GM19351 (cell line): ENCODE data around the gene RHOC.
"Not testable (repeated sequence)": the region's sequence is repeated elsewhere in the genome, so short reads cannot be mapped to it uniquely, and the experiment has no call there.

ENCODE experiments used
- ATAC-seq: cut with Tn5 transposase; IDR thresholded peaks from one replicate; pipeline ENCODE4 v1.9.1; 2021; ENCODE audit warnings: mild to moderate bottlenecking, moderate library complexity; ENCODE audit not compliant: unreplicated experiment

RHOC gene

DNA sequence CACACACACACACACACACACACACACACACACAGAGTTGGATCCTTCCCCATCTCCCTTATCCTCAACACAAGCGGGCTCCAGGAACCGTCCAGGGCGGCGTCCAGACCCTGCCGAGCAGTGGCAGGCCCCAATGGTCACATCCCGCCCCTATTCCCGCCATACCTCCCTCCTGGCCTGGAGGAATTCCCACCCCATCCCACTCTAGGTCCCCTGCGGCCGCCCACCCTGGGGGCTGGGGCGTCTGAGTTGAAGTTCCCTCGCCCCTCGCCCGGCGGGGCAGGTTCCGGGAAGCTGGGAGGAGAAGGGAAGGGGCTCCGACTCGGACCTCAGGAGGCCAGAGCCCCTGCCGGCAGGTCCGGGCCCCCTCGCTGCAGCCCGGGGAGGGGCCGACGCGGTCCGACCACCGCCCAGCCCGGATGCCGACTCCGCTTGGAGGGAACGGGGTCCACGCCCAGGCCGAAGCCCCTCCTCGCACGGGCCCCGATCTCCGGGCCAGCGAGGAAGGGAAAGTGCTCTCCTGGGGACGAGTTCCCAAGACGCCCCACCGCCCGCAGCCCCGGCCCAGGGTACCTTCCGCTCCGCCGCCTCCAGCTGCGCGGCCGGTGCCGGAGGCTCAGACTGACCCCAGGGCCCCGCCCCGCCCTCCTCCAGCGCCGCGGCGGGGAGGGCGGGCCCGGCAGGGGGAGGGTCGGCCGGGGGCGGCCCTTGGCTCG, at the start of gene RHOC:
Gene RHOC (minus strand): TSS at position 623 of the 716 bp plus-strand sequence. CDS start 3,328 bp downstream, outside the sequence.
- peak; percentile 62 for ATAC-seq

DNA sequence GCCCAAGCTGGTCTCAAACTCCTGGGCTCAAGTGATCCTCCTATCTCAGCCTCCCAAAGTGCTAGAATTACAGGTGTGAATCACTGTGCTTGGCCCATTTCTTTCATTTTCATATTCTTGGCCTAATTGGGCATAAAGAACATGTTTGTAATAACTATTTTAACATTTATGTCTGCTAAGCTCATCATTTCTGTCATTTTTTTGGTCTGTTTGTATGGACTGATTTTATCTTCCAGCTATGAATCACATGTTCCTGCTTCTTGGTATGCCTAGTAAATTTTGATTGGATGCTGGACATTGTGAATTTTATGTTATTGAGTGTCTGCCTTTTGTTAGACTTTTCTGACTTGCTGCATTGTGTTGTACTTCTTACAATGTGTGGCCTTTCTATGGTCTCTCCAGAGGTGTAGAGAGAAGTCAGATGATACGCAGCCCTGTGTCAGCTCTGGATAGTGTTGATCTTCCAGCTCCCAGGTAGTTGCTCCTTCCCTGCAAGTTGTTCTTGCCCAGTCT, 47.2 kb upstream of the RHOC start:
- ATAC-seq, result no peak

DNA sequence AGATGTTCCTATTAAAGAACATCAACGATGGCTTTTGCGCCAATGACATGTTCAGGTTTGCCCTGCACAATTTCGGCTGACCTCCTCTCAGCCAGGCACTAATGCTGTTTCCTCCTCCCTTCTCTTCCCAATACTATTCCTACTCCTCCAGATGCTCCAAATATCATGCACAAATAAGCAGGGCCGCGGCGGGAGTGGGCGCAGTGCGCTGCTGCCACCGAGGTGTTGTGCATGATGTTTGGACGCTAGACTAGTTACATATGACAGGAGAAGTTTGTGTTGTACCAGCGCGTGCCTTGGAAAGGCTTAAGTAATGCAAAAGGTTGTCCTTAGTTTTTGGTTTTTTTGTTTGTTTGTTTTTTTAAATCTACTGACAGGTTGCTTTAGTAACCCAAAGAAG, 41.5 kb upstream of the RHOC start:
- no peak for ATAC-seq

DNA sequence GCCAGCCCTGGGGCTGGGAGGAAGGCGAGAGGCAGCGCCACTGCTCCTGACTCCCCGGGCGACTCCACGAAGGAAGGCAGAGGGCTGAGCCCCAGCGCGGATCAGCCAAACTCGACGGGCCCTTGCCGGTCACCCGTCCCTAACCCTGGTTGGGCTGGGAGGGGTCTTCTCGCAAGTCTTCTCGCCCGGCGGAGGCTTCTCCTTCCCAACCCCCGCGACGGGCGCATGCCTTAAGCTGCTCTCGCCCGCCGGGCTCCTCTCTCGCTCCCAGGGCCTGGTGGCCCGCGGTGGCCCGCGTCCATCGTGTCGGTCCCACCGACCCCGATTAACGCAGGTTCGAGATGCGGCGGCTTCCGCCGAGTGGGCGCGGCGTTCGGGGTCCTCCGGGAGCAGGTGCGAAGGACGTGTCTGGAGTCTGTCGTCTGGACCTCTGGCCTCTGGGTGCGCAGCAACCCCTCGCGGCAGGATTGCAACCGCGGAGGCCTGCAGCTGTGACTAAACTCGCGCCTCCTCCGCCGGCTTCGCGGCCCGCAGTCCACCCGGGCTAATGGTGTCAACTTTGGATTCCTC, 37.2 kb upstream of the RHOC start:
- no peak for ATAC-seq

DNA sequence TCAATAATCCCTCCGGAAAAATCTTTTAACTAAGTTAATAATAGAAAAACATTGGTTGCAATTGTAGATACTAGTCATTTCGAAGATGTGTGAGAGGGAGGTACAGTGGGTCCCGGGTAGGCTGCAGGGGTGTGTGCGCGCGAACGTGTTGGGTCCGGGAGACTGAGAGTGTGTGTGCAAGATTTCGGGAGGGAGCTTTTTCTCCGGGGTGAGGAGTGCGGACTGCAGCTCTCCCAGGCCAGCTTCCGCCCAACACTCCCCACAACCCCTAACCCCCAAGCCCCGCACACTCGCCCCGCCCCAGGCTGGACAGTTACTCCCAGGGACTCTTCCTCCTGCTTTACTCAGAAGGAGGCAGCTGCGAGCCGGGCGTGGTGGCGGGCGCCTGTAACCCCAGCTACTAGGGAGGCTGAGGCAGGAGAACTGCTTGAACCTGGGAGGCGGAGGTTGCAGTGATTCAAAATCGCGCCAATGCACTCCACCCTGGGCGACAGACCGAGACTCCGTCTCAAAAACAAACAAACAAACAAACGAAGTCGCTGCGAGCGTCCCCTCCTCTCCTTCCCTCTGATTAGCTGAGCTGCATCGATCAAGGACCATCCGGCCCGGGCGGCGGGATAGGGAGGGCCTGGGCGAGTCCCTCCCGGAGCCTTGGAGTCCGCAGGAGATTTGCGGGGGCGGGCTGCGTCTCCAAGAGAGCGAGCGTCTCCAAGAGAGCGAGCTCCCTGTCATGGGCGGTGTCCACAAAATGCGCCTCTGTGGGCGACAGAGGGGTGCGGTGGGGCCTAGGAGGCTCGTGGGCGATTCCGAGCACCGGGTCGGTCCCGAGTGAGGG, 36.5 kb upstream of the RHOC start:
- ATAC-seq, result no peak

DNA sequence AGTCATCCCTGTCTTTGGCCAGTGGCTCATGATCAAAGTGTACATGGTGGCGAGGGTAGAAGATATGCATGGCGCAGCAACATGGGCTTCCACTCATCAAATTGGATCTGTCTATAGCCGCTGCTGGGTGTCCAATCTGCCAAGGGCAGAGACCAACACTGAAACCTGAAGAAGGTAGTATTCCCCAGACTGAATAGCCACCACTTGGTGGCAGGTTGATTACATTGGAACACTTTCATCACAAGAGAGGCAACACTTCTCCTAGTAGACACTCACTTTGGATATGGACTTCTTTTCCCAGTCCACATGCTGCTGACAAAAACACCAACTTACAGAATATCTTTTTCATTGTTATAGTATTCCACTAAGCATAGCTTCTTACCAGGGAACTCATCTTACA, 30.6 kb upstream of the RHOC start:
- ATAC-seq, result no peak

DNA sequence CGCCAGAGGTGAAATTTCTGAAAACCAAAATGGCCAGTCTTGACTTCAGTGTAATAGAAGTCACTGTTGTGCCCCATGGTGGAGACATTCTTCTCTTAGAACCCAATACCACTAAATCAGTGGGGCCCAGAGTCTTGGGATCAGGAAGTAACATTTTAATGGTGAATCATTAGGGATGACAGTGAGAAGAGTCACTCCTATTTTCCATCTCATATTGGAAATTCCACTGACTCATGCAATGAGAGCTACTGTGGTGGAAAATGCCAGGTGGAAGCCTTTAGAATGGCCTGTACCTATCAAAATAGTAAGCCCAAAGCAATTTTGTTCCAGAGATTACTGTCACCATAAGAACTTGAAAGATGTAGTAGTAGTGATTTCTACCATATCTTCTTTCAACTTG, 28.8 kb upstream of the RHOC start:
- ATAC-seq, result no peak

DNA sequence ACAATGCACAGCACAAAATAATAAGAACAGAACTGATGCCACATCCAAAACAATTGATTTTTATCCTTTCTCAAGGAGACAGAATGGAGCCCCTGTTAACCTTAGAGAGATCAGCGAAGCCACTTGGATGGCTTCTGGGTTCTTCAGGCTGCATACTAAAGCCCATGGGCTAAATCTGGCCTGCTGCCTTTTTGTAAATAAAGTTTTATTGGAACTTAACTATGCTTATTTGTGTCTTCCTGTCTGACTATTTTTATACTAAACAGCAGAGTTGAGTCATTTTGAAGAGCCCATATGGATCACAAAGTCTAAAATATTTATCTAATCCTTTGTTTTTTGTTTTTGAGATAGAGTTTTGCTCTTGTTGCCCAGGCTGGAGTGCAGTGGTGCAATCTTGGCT, 24.5 kb upstream of the RHOC start:
- no peak for ATAC-seq

DNA sequence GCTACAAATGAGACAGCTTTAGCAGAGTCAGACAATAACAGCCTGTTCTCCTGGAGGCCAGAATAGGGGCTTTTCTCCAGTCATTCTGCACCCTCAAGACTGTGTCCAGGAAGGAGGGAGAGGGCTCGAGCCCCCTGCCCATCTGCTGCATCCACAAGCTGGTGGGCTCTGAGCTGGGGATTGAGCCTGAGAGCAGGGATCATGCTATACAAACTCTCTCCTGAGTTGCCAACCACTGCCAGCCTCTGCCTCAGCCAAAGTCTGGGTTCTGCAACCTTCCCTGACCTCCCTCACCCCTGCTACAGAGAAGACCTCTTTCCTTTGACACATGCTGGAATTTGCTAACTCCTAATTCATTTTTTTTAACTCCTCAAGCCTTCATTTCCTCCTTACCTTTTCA, 23.0 kb upstream of the RHOC start:
- no peak for ATAC-seq

DNA sequence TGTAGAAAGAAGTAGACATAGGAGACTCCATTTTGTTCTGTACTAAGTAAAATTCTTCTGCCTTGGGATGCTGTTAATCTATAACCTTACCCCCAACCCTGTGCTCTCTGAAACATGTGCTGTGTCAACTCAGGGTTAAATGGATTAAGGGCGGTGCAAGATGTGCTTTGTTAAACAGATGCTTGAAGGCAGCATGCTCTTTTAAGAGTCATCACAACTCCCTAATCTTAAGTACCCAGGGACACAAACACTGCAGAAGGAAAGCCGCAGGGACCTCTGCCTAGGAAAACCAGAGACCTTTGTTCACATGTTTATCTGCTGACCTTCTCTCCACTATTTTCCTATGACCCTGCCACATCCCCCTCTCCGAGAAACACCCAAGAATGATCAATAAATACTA, 22.1 kb upstream of the RHOC start:
- not testable (repeated sequence) for ATAC-seq

DNA sequence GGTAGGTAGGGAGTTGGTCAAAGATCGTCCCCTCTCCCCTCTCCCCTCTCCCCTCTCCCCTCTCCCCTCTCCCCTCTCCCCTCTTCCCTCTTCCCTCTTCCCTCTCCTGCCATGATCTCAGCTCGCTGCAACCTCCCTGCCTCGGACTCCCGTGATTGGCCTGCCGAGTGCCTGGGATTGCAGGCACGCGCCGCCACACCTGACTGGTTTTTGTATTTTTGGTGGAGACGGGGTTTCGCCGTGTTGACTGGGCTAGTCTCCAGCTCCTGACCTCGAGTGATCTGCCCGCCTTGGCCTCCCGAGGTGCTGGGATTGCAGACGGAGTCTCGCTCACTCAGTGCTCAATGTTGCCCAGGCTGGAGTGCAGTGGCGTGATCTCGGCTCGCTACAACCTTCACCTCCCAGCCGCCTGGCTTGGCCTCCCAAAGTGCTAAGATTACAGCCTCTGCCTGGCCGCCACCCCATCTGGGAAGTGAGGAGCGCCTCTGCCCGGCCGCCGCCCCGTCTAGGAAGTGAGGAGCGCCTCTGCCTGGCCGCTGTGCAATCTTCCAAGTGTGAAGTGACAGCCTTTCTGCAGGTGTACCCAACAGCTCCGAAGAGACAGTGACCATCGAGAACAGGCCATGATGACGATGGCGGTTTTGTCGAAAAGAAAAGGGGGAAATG, 21.5 kb upstream of the RHOC start:
- not testable (repeated sequence) for ATAC-seq

DNA sequence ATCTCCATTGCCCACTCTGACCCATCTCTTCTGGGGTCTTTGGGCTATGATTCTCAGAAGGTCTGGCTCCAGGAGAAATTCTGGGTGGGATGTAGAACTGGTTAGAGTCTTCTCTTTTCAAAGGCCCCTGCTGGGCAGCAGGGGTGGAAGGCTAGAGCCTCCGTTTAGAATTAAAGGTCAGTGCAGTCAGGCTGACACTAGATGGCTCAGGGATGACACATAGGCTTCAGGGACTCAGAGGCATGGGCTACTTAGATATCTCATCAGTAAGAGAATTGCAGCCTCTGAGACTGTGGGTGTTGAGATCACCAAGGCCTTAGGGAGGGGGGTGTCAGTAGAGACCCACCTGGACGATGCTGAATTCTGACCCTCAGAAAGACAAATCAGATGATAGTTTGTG, 20.8 kb upstream of the RHOC start:
- no peak for ATAC-seq

DNA sequence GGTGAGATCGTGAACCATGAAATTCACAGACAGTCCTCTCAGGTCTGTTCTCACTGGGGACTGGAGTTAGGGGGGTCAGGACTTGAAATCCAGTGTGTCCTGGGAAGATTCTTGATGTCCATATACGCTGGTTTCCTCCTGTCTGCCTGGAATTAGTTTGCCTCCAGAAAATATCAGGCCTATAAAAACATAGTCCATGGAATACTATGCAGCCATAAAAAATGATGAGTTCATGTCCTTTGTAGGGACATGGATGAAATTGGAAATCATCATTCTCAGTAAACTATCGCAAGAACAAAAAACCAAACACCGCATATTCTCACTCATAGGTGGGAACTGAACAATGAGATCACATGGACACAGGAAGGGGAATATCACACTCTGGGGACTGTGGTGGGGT, 17.3 kb upstream of the RHOC start:
- ATAC-seq, result not testable (repeated sequence)

DNA sequence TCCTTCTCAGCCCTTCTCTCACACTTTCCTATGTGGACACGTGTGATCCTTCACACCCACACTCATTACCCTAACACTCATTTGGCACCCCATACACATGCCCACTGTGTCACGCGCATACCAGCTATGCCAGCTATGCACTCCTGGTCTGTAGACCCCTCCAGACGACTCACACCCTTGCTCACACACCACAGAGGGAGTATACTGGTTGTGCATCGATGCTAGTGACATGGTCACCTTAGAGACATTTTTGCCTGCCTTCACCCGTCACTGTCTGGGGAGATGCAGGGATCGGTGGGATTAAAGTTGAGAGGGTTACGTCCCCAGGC, 16.5 kb upstream of the RHOC start:
- no peak for ATAC-seq

DNA sequence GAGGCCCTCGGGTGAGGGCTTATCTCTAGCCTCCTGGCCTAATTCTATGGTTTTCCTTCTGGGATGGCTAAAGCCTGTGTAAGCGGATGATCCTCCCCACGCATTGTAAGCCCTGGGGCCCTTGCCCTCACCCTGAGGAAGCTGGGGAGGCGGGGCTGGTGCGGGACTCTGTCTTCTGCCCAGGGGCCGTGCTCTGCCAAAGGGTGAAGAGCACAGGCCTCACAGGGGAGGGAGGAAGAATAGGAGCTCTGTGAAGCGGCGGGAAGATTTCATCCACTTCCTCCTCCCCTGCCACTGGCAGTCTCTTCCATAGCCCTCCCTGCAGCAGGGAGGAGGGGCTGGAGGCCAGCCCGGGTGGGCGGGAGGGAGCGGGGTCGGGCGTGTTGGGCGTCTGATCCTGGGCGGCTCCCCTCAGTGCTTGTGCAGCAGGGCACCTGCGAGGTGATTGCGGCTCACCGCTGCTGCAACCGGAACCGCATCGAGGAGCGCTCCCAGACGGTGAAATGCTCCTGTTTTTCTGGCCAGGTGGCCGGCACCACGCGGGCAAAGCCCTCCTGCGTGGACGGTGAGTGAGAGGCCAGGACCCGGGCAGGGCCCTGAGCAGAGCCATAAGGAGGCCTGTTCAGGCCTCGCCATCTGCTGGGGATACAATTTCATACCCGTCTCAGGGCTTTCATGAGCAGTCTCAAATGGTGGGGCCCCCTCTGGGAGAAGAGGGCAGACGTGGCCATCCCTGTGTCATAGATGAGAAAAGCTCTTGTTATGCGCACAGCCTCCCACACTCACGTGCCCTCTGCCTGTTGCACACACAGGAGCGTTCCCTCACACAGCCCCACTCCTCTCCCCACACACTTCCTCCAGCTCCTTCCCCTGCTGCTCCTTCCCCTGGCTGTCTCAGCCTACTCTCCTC, 15.9 kb upstream of the RHOC start:
- ATAC-seq, result no peak

DNA sequence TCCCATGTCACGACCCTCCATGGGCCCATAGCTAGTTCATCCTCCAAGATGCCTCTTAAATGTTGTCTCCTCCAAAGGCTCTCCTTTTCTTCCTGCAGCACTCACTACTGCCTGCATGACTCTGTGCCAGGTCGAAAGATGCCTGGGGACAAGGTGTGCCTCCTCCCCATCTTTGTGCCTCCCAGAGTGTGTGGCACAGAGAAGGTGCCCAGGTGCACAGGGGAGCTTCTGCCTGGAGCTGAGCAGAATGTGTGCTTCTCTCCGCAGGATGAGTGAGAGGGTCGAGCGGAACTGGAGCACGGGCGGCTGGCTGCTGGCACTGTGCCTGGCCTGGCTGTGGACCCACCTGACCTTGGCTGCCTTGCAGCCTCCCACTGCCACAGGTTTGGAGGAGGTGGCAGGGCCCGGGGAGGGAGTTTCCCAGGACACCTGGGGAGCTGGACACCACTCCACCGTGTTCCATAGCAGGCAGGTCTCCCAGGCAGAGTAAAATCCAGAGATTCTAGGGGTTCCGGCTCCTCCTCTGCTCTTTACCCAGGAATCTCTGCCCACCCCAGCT, 15.1 kb upstream of the RHOC start:
- no peak for ATAC-seq

DNA sequence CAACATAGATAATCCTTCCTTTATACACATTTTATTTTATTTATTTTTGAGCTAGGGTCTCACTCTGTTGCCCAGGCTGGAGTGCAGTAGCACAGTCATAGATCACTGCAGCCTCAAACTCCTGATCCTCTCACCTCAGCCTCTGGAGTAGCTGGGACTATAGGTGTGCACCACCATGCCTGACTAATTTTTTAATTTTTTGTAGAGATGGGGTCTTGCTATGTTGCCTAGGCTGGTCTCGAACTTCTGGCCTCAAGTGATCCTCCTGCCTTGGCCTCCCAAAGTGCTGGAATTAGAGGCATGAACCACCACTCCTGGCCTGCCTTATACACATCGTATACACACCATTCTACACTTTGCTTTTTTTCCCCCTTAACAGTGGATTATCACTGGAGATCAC, 14.4 kb upstream of the RHOC start:
- ATAC-seq, result not testable (repeated sequence)

DNA sequence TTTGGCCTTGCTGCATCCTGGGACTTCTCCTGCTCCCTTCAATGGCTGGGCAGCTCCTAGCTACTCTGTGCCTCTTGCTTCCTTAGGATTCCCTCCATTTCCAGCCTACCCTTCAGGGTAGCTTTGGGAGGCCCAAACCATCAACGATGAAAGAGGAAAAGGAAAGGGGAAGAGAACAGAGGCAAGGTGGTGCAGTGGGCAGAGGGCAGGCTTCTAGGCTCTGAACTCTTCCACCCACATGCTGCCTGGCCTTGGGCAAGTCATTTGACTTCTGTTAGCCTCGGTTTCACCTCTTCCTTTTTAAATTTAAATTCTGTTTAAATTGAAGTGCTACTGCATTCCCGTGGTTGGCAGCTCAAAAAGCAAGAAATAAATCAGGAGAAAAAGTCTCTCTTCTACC, 13.9 kb upstream of the RHOC start:
- ATAC-seq, result no peak

DNA sequence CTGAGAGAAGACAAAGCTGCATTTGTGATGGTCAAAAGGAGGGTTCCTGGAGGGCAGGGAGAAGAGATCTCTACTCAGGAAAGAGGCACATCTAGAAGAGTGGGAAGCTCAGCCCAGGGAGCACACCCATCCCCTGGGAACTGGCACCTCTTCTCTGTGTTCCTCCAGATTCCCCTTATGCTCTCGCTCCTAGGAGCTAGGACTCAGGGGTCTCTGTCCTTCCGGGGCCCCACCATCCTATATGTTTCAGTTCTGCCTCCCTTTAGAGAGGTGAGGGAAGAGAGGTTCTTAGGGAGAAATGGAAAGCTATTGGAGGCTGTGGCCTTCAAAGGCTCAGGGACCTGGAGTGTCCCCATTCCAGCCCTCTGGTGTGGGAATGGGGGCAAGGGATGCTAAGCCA, 12.8 kb upstream of the RHOC start:
- no peak for ATAC-seq
